GM06990 (cell line): ENCODE data around the gene EPHB4.
"Not testable (repeated sequence)": the region's sequence is repeated elsewhere in the genome, so short reads cannot be mapped to it uniquely, and the experiment has no call there.

Source experiments
- DNase-seq: peaks from one replicate; pipeline ENCODE4 v3.0.0-alpha.2; 2011; ENCODE audit not compliant: insufficient read length; ENCODE audit errors: extremely low read depth
- H3K27me3 ChIP-seq: replicated peaks from 2 replicates; pipeline ENCODE4 v1.6.0; 2011; ENCODE audit warnings: low read length; ENCODE audit not compliant: control insufficient read depth, insufficient read depth
- H3K36me3 ChIP-seq: 2 replicates; pipeline ENCODE4 v1.5.1; 2011; ENCODE audit warnings: low read length; ENCODE audit not compliant: control insufficient read depth, insufficient read depth
- H3K4me3 ChIP-seq: replicated peaks from 2 replicates; pipeline ENCODE4 v1.5.1; 2011; ENCODE audit warnings: low read depth, mild to moderate bottlenecking, control low read depth, low read length
- TF ChIP-seq, protein P1 (sequence below): IDR thresholded peaks from 2 replicates; pipeline ENCODE4 v1.5.1; 2011; ENCODE audit warnings: low read length, control low read depth, mild to moderate bottlenecking, inconsistent platforms; ENCODE audit not compliant: insufficient read depth, poor library complexity, severe bottlenecking

EPHB4 gene

GRCh38 chr7:100764841-100765240, 62.5 kb downstream of the EPHB4 start:
- peaks cover 2% of the 10 kb centered on the region for H3K27me3 ChIP-seq
- DNase-seq: no peak
- TF ChIP-seq, protein P1, sequence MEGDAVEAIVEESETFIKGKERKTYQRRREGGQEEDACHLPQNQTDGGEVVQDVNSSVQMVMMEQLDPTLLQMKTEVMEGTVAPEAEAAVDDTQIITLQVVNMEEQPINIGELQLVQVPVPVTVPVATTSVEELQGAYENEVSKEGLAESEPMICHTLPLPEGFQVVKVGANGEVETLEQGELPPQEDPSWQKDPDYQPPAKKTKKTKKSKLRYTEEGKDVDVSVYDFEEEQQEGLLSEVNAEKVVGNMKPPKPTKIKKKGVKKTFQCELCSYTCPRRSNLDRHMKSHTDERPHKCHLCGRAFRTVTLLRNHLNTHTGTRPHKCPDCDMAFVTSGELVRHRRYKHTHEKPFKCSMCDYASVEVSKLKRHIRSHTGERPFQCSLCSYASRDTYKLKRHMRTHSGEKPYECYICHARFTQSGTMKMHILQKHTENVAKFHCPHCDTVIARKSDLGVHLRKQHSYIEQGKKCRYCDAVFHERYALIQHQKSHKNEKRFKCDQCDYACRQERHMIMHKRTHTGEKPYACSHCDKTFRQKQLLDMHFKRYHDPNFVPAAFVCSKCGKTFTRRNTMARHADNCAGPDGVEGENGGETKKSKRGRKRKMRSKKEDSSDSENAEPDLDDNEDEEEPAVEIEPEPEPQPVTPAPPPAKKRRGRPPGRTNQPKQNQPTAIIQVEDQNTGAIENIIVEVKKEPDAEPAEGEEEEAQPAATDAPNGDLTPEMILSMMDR: no peak
- H3K36me3 ChIP-seq: no peaks in the 10 kb centered on the region
- H3K4me3 ChIP-seq: no peak overlapping the region

DNA sequence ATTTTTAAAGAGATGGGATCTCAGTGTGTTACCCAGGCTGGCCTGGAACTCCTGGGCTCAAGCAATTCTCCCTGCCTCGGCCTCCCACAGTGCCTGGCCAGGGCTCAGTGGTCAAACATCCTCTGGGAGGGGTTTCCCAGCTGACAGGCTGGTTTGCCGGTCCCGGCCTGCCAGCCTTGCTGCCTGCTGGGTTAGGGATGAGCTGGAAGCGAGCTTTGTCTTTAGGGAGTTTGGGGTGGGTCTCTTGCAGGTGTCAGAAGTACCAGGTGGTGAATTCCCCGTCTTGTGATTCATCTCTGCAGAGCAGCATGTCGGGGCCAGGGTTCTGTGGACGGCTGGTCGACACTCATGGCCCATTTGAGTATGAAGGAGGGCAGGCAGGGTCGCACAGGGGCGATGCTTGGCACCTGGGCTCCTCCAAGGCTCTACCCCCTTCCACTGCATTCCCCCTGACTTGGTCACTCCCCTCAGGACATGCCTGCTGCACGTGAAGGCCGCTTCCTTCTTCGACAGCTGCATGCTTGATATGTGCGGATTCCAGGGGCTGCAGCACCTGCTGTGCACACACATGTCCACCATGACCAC, 63.7 kb downstream of the EPHB4 start:
- no peak for DNase-seq
- H3K27me3 ChIP-seq: peaks cover 2% of the 10 kb centered on the region
- H3K36me3 ChIP-seq: no peaks in the 10 kb centered on the region
- TF ChIP-seq, protein P1: no peak
- no peak overlapping the region for H3K4me3 ChIP-seq

- H3K27me3 ChIP-seq, H3K4me3 ChIP-seq, DNase-seq, H3K36me3 ChIP-seq: not testable (repeated sequence)
Observed at GRCh38 chr7:100762841-100763240, 64.5 kb downstream of the EPHB4 start.

DNA sequence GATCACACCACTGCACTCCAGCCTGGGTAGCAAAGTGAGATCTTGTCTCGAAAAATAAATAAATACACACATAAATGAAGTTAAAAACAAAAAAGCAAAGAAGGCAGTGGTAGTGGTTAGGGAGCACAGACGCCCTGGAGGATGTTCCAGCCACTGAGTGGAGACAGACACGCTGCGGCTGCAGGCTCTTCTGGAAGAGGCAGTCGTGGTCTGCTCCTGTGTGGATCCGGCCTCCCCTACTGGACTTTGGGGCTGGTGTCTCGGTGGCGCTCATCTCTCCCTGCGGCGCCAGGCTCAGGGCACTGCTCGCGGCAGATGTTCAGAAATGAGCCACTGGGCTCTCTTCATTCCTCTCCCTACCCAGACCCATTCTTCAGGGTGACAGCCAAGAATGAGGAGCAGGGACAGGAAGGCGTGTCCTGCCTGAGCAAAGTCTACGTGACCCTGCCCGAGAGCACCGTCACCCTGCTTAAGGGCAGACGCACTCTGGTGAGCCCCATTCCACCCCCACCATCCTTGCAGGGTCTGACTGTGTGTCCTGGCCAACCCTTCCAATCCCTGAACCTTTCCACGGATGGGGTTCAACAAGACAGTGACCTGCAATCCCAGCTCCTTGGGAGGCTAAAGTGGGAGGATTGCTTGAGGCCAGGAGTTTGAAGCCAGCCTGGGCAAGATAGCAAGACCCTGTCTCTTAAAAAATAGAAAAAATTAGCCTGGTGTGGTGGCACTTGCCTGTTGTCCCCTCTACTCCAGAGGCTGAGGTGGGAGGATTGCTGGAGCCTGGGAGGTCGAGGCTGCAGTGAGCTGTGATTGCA, 67.8 kb downstream of the EPHB4 start:
- DNase-seq: no peak
- Histone ChIP-seq H3K4me3 (no peak overlapping the region), H3K27me3 (peaks cover 2% of the 10 kb centered on the region), H3K36me3 (no peaks in the 10 kb centered on the region)
- TF ChIP-seq, protein P1: no peak

GRCh38 chr7:100753750-100754149, 73.6 kb downstream of the EPHB4 start:
- no peak overlapping the region for H3K4me3 ChIP-seq
- no peak for DNase-seq
- H3K36me3 ChIP-seq: no peaks in the 10 kb centered on the region
- no peaks in the 10 kb centered on the region for H3K27me3 ChIP-seq
- TF ChIP-seq, protein P1: no peak

- Histone ChIP-seq H3K27me3 (no peaks in the 10 kb centered on the region), H3K36me3 (no peaks in the 10 kb centered on the region), H3K4me3 (no peak overlapping the region)
- no peak for DNase-seq
- TF ChIP-seq, protein P1: no peak
Observed at GRCh38 chr7:100752994-100753393, 74.3 kb downstream of the EPHB4 start.
